HFF-Myc (cell line): ENCODE measurements around the gene PPP1R7.

Source experiments
- DNase-seq: peaks from one replicate; pipeline ENCODE4 v3.0.0-alpha.2; 2011; ENCODE audit warnings: low read depth; ENCODE audit errors: extremely low read depth
- H3K4me3 ChIP-seq: replicated peaks from 2 replicates; pipeline ENCODE4 v1.5.1; 2011; ENCODE audit warnings: low read depth, mild to moderate bottlenecking, control low read depth, low read length
- TF ChIP-seq, protein P1 (sequence below): IDR thresholded peaks from 2 replicates; pipeline ENCODE4 v1.5.1; 2012; ENCODE audit warnings: mild to moderate bottlenecking, low read depth, low read length, control low read depth; ENCODE audit errors: missing control alignments

PPP1R7 gene

DNA sequence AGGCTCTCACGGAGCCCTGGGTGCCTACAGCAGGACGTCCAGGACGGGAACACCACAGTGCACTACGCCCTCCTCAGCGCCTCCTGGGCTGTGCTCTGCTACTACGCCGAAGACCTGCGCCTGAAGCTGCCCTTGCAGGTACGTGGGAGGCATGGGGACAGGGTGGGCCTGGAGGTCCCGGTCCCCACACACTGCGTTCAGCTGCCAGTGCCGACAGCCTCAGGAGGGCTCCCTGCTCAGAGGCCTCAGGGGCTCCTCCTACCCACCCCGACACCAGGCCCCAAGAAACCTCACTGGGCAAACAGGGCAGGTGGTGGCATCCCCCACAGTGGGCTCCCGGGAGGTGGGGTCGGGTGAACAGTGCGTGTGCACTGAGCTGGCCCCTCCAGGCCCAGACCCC, 49.0 kb downstream of the PPP1R7 start:
- DNase-seq: no peak
- TF ChIP-seq, protein P1, sequence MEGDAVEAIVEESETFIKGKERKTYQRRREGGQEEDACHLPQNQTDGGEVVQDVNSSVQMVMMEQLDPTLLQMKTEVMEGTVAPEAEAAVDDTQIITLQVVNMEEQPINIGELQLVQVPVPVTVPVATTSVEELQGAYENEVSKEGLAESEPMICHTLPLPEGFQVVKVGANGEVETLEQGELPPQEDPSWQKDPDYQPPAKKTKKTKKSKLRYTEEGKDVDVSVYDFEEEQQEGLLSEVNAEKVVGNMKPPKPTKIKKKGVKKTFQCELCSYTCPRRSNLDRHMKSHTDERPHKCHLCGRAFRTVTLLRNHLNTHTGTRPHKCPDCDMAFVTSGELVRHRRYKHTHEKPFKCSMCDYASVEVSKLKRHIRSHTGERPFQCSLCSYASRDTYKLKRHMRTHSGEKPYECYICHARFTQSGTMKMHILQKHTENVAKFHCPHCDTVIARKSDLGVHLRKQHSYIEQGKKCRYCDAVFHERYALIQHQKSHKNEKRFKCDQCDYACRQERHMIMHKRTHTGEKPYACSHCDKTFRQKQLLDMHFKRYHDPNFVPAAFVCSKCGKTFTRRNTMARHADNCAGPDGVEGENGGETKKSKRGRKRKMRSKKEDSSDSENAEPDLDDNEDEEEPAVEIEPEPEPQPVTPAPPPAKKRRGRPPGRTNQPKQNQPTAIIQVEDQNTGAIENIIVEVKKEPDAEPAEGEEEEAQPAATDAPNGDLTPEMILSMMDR: no peak
- no peak overlapping the region for H3K4me3 ChIP-seq

DNA sequence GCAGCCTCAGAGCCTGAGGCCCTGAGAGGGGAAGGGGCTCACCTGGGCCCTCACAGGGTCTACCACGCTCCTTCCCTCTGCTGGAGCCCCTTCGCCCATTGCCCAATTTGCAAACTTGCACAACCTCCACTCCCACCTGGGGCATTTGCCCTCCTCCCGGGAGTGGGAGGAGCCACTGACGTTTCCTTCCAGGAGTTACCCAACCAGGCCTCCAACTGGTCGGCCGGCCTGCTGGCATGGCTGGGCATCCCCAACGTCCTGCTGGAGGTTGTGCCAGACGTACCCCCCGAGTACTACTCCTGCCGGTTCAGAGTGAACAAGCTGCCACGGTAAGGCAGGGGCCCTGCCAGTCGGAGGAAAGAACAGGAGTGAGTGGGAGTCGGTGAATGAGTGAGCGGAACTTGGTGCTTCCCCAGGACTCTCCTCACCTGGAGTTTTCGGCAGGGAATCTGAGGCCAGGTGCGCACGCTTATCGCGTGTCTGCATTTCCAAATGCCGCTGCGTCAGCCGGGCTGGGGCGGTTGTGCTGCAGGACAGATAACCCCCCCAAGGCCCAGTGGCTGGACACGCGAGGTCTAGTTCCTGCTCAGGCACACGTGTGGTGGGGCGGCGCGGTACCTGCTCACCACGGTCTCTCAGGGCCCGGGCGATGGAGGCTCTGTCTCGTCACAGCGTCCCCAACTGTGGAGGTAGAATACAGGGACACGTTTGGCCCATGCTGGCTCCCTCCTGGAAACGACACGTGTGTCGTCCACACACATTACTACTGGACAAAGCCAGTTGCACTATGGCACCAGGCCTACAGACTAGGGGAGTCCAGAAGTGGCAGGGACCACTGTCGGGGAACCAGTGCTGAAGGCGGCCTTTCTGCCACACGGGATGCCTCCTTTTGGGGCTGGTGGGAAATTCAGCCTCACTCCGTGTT, 49.9 kb downstream of the PPP1R7 start:
- no peak for DNase-seq
- TF ChIP-seq, protein P1: no peak
- H3K4me3 ChIP-seq: no peak overlapping the region

- DNase-seq: no peak
- no peak overlapping the region for H3K4me3 ChIP-seq
- TF ChIP-seq, protein P1: no peak
Measured at GRCh38 chr2:241200822-241201395, 50.6 kb downstream of the PPP1R7 start.

DNA sequence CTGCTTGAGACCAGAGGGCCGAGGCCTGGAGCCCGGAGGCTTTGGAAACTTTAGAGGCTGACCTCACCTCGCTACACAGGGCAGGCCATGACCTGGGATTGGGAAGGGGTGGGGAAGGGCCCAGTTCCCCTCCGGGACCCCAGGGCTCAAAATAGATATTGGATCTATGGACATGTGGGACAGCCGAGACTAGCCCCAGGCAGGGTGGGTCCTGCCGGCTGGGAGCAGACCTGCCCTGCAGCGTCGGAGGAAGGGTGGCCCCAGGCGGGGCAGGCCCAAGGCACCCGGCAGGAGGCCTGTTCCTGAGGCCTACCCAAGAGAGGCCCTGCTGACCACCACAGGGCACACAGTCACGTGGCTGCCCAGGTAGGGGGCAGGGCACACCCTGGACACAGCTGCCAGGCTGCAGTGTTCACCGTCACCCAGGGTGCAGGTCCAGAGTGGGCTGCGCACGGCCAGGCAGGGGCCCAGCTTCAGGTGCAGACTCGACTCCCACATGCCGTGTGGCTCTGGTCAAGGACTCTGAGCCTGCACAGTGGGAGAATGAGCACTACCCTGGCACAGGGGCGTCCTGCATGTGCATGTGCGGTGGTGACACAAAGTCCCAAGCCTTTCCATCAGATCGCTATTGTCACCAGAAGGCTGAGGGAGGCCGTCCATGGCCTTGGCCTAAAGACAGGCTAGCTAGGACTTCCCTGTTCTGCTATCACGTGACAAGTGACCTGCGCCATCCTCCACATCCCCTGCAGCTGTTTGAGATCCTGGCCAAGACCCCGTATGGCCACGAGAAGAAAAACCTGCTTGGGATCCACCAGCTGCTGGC, 51.4 kb downstream of the PPP1R7 start:
- DNase-seq: no peak
- H3K4me3 ChIP-seq: no peak overlapping the region
- TF ChIP-seq, protein P1: no peak

DNA sequence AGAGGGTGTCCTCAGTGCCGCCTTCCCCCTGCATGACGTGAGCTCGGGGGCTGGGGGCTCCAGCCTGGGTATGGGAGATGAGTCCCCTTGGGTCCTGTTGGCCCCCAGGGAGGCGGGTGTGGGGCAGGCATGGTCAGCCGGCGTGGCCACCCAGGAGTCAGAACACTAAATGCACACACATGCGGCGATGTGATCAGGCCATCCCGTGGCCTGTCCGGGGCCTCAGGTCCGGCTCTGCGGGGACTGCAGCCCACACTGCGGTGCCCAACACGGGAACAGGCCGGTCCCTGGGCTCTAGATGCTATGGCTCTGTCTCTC, 52.0 kb downstream of the PPP1R7 start:
- no peak for DNase-seq
- TF ChIP-seq, protein P1: no peak
- no peak overlapping the region for H3K4me3 ChIP-seq

DNA sequence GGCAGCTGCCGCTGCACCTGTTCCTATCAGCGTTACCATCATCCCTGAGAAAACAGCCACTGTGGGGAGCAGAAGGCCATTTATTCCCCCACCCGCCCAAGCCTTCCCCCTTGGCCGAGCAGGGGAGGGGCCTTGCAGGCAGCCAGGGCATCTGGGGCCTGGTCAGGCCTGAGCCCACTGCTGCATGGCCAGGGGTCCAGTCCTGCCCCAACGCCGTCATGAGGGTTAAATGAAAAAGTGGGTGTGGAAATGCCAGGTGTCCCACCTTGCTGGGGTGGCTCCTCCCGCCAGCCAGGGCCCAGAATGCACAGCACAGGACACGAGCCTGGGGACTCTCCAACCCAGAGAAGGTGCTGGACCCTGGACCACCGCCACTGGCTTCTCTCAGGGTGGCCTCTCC, 52.4 kb downstream of the PPP1R7 start:
- no peak overlapping the region for H3K4me3 ChIP-seq
- TF ChIP-seq, protein P1: no peak
- no peak for DNase-seq
